Lower leg skin (tissue), 3 donors: ENCODE results near the gene ADAM29.

ENCODE experiments used
- CTCF ChIP-seq, 3 donors: fragments of 450-650 bp; IDR thresholded peaks; one replicate each; pipeline ENCODE4 v1.5.1; 2016; ENCODE audit warnings: antibody characterized with exemption in 3 of 3, mild to moderate bottlenecking in 3 of 3, moderate library complexity in 2 of 3
- POLR2A ChIP-seq, 2 donors: fragments of 450-650 bp; IDR thresholded peaks; one replicate each; pipeline ENCODE4 v1.6.1; 2016 to 2017; ENCODE audit warnings: antibody characterized with exemption in 2 of 2, mild to moderate bottlenecking in 1 of 2, moderate library complexity in 1 of 2

GRCh38 chr4:174869339-174869738 is 48.8 kb upstream of the ADAM29 start:
- TF ChIP-seq CTCF (IDR thresholded peaks at IDR 0.05) = no peak
- no peak for TF ChIP-seq POLR2A (IDR thresholded peaks at IDR 0.05)
